ENCODE results near the gene THEM4.

GRCh38 chr1:151837197-151837596 lies 72.1 kb downstream of the THEM4 start:
- TF ChIP-seq RARB (CRISPR knock-in tag; IDR thresholded peaks at IDR 0.05) (no peak), ZNF70 (CRISPR knock-in tag; IDR thresholded peaks at IDR 0.05) (no peak), TCF4 (CRISPR knock-in tag; IDR thresholded peaks at IDR 0.05; ENCODE audit: borderline replicate concordance) (no peak), TOX (CRISPR knock-in tag; IDR thresholded peaks at IDR 0.05; ENCODE audit: borderline replicate concordance) (no peak), GLIS3 (CRISPR knock-in tag; IDR thresholded peaks at IDR 0.05) (no peak)
